ENCODE results near the gene RNU4-1. TPM values are rescaled to one million over a fixed set of nuclear protein-coding genes. Genes with fewer than 3 reads are reported as not detected.

Gene RNU4-1
- total and polyA plus RNA-seq, 9 of the 15 experiments (the other 6 are each of a cell fraction or from before 2014, with no cell fraction given) = under 0.01 to 19,719 (median 3,563) TPM; not detected in 4

GRCh38 chr12:120292661-120293531, at the start of gene RNU4-1 (continued):
- TF ChIP-seq MNT (conservative IDR thresholded peaks at IDR 0.05) (peak in 1 of 2 experiments; percentile 41), ZNF445 (CRISPR knock-in tag; IDR thresholded peaks at IDR 0.05; ENCODE audit: low read depth) (no peak), RCOR1 (IDR thresholded peaks at IDR 0.05; ENCODE audit: borderline replicate concordance in 1 of 2, low read depth in 2 of 2, low read length in 2 of 2) (peak; percentile 4 to 16; a peak in 1 of 4 replicates), CAMTA2 (CRISPR knock-in tag; conservative IDR thresholded peaks at IDR 0.05) (no peak), CHD1 (IDR thresholded peaks at IDR 0.05; ENCODE audit: low read length) (no peak), ZMIZ1 (IDR thresholded peaks at IDR 0.05; ENCODE audit: low read depth in 2 of 2, low read length in 2 of 2) (peak in 1 of 2 experiments; percentile 99; a peak in 2 of 4 replicates), PURB (CRISPR knock-in tag; IDR thresholded peaks at IDR 0.05; ENCODE audit: low read depth) (no peak), MEIS2 (IDR thresholded peaks at IDR 0.05; ENCODE audit: partially characterized antibody) (peak; percentile 25), ZNF318 (IDR thresholded peaks at IDR 0.05; ENCODE audit: borderline replicate concordance in 1 of 2, low read depth in 1 of 2) (peak in 1 of 2 experiments; percentile 85; a peak in 2 of 4 replicates), SAFB2 (IDR thresholded peaks at IDR 0.05; ENCODE audit: borderline replicate concordance, low read depth, low read length, severe bottlenecking) (no peak), ASH1L (IDR thresholded peaks at IDR 0.05; ENCODE audit: borderline replicate concordance, low read depth, partially characterized antibody) (peak; percentile 71), BCL6 (CRISPR knock-in tag; IDR thresholded peaks at IDR 0.05) (no peak)
